Neural cell (in vitro differentiated cells): ENCODE results near the gene PMPCA. TPM values are rescaled to one million over a fixed set of nuclear protein-coding genes. Genes with fewer than 3 reads are reported as not detected.

Experiments used
- H2AFZ ChIP-seq: fragments of 200-600, 300-800 bp; sonication (generic), shearing (Covaris generic); 2 replicates; pipeline ENCODE4 v1.6.0; 2014; ENCODE audit warnings: low read depth, mild to moderate bottlenecking, antibody characterized with exemption, low read length, moderate library complexity
- H3F3A ChIP-seq: fragments of 200-600 bp; shearing (Covaris generic); 2 replicates; pipeline ENCODE4 v1.6.1; 2016; ENCODE audit warnings: mild to moderate bottlenecking, moderate library complexity, mixed read lengths, antibody characterized with exemption, low read length; ENCODE audit not compliant: insufficient read depth, poor library complexity, severe bottlenecking
- H3K27ac ChIP-seq: fragments of 200-600, 300-800 bp; sonication (generic), shearing (Covaris generic); 2 replicates; pipeline ENCODE4 v1.5.1; 2014; ENCODE audit warnings: mild to moderate bottlenecking, low read length, moderate library complexity
- H3K27me3 ChIP-seq: fragments of 300-800, 200-600 bp; sonication (generic), shearing (Covaris generic); 2 replicates; pipeline ENCODE4 v1.6.0; 2014; ENCODE audit warnings: mild to moderate bottlenecking, low read depth, low read length, moderate library complexity; ENCODE audit not compliant: insufficient read depth
- H3K36me3 ChIP-seq: fragments of 300-800, 200-600 bp; sonication (generic), shearing (Covaris generic); 2 replicates; pipeline ENCODE4 v1.5.1; 2014; ENCODE audit warnings: mild to moderate bottlenecking, antibody characterized with exemption, low read length, moderate library complexity; ENCODE audit not compliant: insufficient read depth
- H3K4me2 ChIP-seq: fragments of 300-800, 200-600 bp; sonication (generic), shearing (Covaris generic); 2 replicates; pipeline ENCODE4 v1.6.0; 2014; ENCODE audit warnings: mild to moderate bottlenecking, low read length
- H3K4me3 ChIP-seq: fragments of 300-800, 200-600 bp; sonication (generic), shearing (Covaris generic); 2 replicates; pipeline ENCODE4 v1.5.1; 2014; ENCODE audit warnings: mild to moderate bottlenecking, low read length, moderate library complexity
- H3K79me2 ChIP-seq: fragments of 200-600 bp; shearing (Covaris generic); replicated peaks from 2 replicates; pipeline ENCODE4 v1.6.0; 2014; ENCODE audit warnings: mild to moderate bottlenecking, low read length, moderate library complexity; ENCODE audit not compliant: insufficient read depth
- H3K9ac ChIP-seq: fragments of 300-800, 200-600 bp; sonication (generic), shearing (Covaris generic); 2 replicates; pipeline ENCODE4 v1.6.1; 2016; ENCODE audit warnings: mild to moderate bottlenecking, low read length, mixed read lengths
- H3K9me2 ChIP-seq: fragments of 200-600 bp; shearing (Covaris generic); 2 replicates; pipeline ENCODE4 v1.6.1; 2016; ENCODE audit warnings: mild to moderate bottlenecking, low read length, mixed read lengths; ENCODE audit not compliant: insufficient read depth
- H3K9me3 ChIP-seq: fragments of 200-600, 300-800 bp; sonication (generic), shearing (Covaris generic); 2 replicates; pipeline ENCODE4 v1.6.1; 2016; ENCODE audit warnings: mild to moderate bottlenecking, mixed run types, low read length, moderate library complexity, mixed read lengths
- H4K20me1 ChIP-seq: fragments of 200-600 bp; shearing (Covaris generic); 2 replicates; pipeline ENCODE4 v1.6.1; 2016; ENCODE audit warnings: mild to moderate bottlenecking, mixed run types; ENCODE audit not compliant: insufficient read depth
- CTCF ChIP-seq: fragments of 450-650 bp; IDR thresholded peaks from 2 replicates; pipeline ENCODE4 v1.5.1; 2014; ENCODE audit warnings: antibody characterized with exemption, mild to moderate bottlenecking, moderate library complexity; ENCODE audit not compliant: poor library complexity, severe bottlenecking
- EP300 ChIP-seq: fragments of 450-650 bp; conservative IDR thresholded peaks from 2 replicates; pipeline ENCODE4 v1.6.1; 2014; ENCODE audit warnings: antibody characterized with exemption, mild to moderate bottlenecking, moderate library complexity; ENCODE audit not compliant: poor library complexity, severe bottlenecking
- EZH2 ChIP-seq: fragments of 200-600, 300-800 bp; shearing (Covaris generic), sonication (generic); IDR thresholded peaks from 2 replicates; pipeline ENCODE4 v1.6.1; 2014; ENCODE audit warnings: antibody characterized with exemption, low read length, borderline replicate concordance, mild to moderate bottlenecking; ENCODE audit not compliant: insufficient read depth, poor library complexity, severe bottlenecking
- MXI1 ChIP-seq: fragments of 450-650 bp; conservative IDR thresholded peaks from 2 replicates; pipeline ENCODE4 v1.6.1; 2014; ENCODE audit warnings: antibody characterized with exemption, mild to moderate bottlenecking; ENCODE audit not compliant: poor library complexity, severe bottlenecking
- POLR2AphosphoS5 ChIP-seq: IDR thresholded peaks from 2 replicates; pipeline ENCODE4 v1.6.1; 2012
- RAD21 ChIP-seq: fragments of 450-650 bp; conservative IDR thresholded peaks from 2 replicates; pipeline ENCODE4 v1.6.1; 2014; ENCODE audit warnings: antibody characterized with exemption, mild to moderate bottlenecking, moderate library complexity
- REST ChIP-seq: IDR thresholded peaks from 2 replicates; pipeline ENCODE4 v1.6.1; 2012; ENCODE audit warnings: borderline replicate concordance
- SMC3 ChIP-seq: fragments of 450-650 bp; conservative IDR thresholded peaks from 2 replicates; pipeline ENCODE4 v1.6.1; 2014; ENCODE audit warnings: antibody characterized with exemption, mild to moderate bottlenecking, moderate library complexity; ENCODE audit not compliant: poor library complexity
- TAF1 ChIP-seq: IDR thresholded peaks from 2 replicates; pipeline ENCODE4 v1.6.1; 2012; ENCODE audit warnings: low read depth
- polyA plus RNA-seq: library from polyadenylated mRNA; depleted of rRNA; stranded (reverse); fragments of >200 nt; gene quantifications from 2 replicates; pipeline ENCODE4 v1.2.3, GENCODE V29; 2014

Gene PMPCA
- polyA plus RNA-seq, 1 donor from 2014 or later = 61.3 TPM

- H3K4me3 ChIP-seq = no peak overlapping the region
- no peak overlapping the region for H3K9ac ChIP-seq
- TF ChIP-seq REST = no peak
- no peak for TF ChIP-seq CTCF
- TF ChIP-seq POLR2AphosphoS5 = no peak
- no peak for TF ChIP-seq EP300
- no peak for TF ChIP-seq EZH2
- TF ChIP-seq SMC3 = no peak
- no peak for TF ChIP-seq MXI1
- no peak for TF ChIP-seq TAF1
- TF ChIP-seq RAD21 = no peak
- H4K20me1 ChIP-seq = no peaks in the 10 kb centered on the region
- H3K9me3 ChIP-seq = no peaks in the 10 kb centered on the region
- H3F3A ChIP-seq = no peaks in the 10 kb centered on the region
- H3K27ac ChIP-seq = no peak overlapping the region
- H3K36me3 ChIP-seq = peaks cover 3% of the 10 kb centered on the region
- H3K9me2 ChIP-seq = no peaks in the 10 kb centered on the region
- no peak overlapping the region for H3K4me2 ChIP-seq
- peaks cover 21% of the 10 kb centered on the region for H3K79me2 ChIP-seq
- no peaks in the 10 kb centered on the region for H3K27me3 ChIP-seq
- no peak overlapping the region for H2AFZ ChIP-seq
These were observed 15.5 kb upstream of the PMPCA start for GRCh38 chr9:136395020-136395340.

GRCh38 chr9:136395345-136396218 is 14.9 kb upstream of the PMPCA start:
- H3K27me3 ChIP-seq = no peaks in the 10 kb centered on the region
- H3K4me3 ChIP-seq = no peak overlapping the region
- no peak overlapping the region for H3K27ac ChIP-seq
- H3K9me2 ChIP-seq = no peaks in the 10 kb centered on the region
- no peak overlapping the region for H2AFZ ChIP-seq
- no peak overlapping the region for H3K4me2 ChIP-seq
- H3K9me3 ChIP-seq = no peaks in the 10 kb centered on the region
- H4K20me1 ChIP-seq = no peaks in the 10 kb centered on the region
- H3F3A ChIP-seq = no peaks in the 10 kb centered on the region
- H3K9ac ChIP-seq = no peak overlapping the region
- TF ChIP-seq TAF1 (no peak), REST (no peak), SMC3 (no peak), RAD21 (no peak), EZH2 (no peak), MXI1 (no peak), POLR2AphosphoS5 (no peak), EP300 (no peak), CTCF (no peak)
- H3K79me2 ChIP-seq = peaks cover 21% of the 10 kb centered on the region
- H3K36me3 ChIP-seq = peaks cover 3% of the 10 kb centered on the region
